Endothelial cell of umbilical vein (primary cell): ENCODE results near the gene BCL2A1. TPM values are rescaled to one million over a fixed set of nuclear protein-coding genes. Genes with fewer than 3 reads are reported as not detected.

ENCODE experiments used
- BruUV-seq: library from RNA; stranded (reverse); fragments of 400-500 nt; replicated peaks from 2 replicates; lab custom pipeline; 2021; lab: Mats Ljungman, UMichigan
- CTCF ChIA-PET: fragments of 300-600, 350-600 bp; sonication (Branson Sonifier 250); formaldehyde crosslinking; loops from one replicate; lab custom pipeline; 2021; ENCODE audit warnings: antibody characterized with exemption, inconsistent platforms; lab: Charles Lee
- POLR2A ChIA-PET: fragments of 300-600, 350-600 bp; sonication (Branson Sonifier 250); formaldehyde crosslinking; loops from one replicate; lab custom pipeline; 2021; ENCODE audit warnings: antibody characterized with exemption, inconsistent platforms; lab: Charles Lee
- DNase-seq: peaks from one replicate; pipeline ENCODE4 v3.0.0-alpha.2; 2011; ENCODE audit warnings: low read depth, low spot score
- FAIRE-seq: peaks from 2 replicates; lab custom pipeline; 2011; peaks lifted over from hg19 to GRCh38; lab: Jason Lieb, UNC
- H2AFZ ChIP-seq: 2 replicates; pipeline ENCODE4 v1.6.0; 2012; ENCODE audit warnings: low read depth, low read length, control low read depth, inconsistent platforms
- H3K27ac ChIP-seq: 2 replicates; pipeline ENCODE4 v1.5.1; 2011; ENCODE audit warnings: low read depth, mild to moderate bottlenecking, control low read depth, low read length, moderate library complexity; ENCODE audit not compliant: insufficient read depth
- H3K27me3 ChIP-seq, 2 experiments: 2 replicates each; pipeline versions ENCODE4 v1.6.0 to v1.6.1; 2011; ENCODE audit warnings: low read length in 2 of 2, mixed read lengths in 1 of 2; ENCODE audit not compliant: control insufficient read depth in 2 of 2, insufficient read depth in 2 of 2
- H3K36me3 ChIP-seq, 2 experiments: 2 replicates in 1 of 2; 3 replicates in 1 of 2; pipeline ENCODE4 v1.5.1; 2011; ENCODE audit warnings: low read length in 2 of 2, mild to moderate bottlenecking in 1 of 2, moderate library complexity in 1 of 2; ENCODE audit not compliant: control insufficient read depth in 2 of 2, insufficient read depth in 2 of 2; ENCODE audit errors: extremely low read depth in 1 of 2
- H3K4me1 ChIP-seq: 3 replicates; pipeline ENCODE4 v1.5.1; 2011; ENCODE audit warnings: mild to moderate bottlenecking, low read length; ENCODE audit not compliant: control insufficient read depth, insufficient read depth; ENCODE audit errors: extremely low read depth
- H3K4me2 ChIP-seq: 2 replicates; pipeline ENCODE4 v1.6.1; 2011; ENCODE audit warnings: low read length, control low read depth, mixed read lengths; ENCODE audit not compliant: insufficient read depth
- H3K4me3 ChIP-seq, 3 experiments: fragments of 200-600 bp in 1 of 3; sonication (generic), shearing (Covaris generic) in 1 of 3; replicated peaks in 1 of 3; 2 replicates each; pipeline ENCODE4 v1.5.1; 2011 to 2016; ENCODE audit warnings: control low read depth in 3 of 3, low read length in 3 of 3, mild to moderate bottlenecking in 2 of 3, inconsistent platforms in 1 of 3, low read depth in 1 of 3, moderate library complexity in 1 of 3; ENCODE audit not compliant: insufficient read depth in 1 of 3
- H3K79me2 ChIP-seq: 2 replicates; pipeline ENCODE4 v1.6.0; 2012; ENCODE audit warnings: low read length, inconsistent platforms; ENCODE audit not compliant: control insufficient read depth, insufficient read depth
- H3K9ac ChIP-seq: replicated peaks from 2 replicates; pipeline ENCODE3; 2011; ENCODE audit warnings: low read length, control low read depth; ENCODE audit not compliant: insufficient read depth; ENCODE audit errors: extremely low read depth
- H3K9me1 ChIP-seq: replicated peaks from 3 replicates; pipeline ENCODE4 v1.6.0; 2011; ENCODE audit warnings: mild to moderate bottlenecking, low read length; ENCODE audit not compliant: control insufficient read depth, insufficient read depth; ENCODE audit errors: extremely low read depth
- H3K9me3 ChIP-seq: replicated peaks from 2 replicates; pipeline ENCODE4 v1.5.1; 2012; ENCODE audit warnings: low read length, inconsistent platforms; ENCODE audit not compliant: control insufficient read depth, insufficient read depth
- H4K20me1 ChIP-seq: replicated peaks from 2 replicates; pipeline ENCODE3; 2011; ENCODE audit warnings: mild to moderate bottlenecking, low read length; ENCODE audit not compliant: control insufficient read depth, insufficient read depth; ENCODE audit errors: extremely low read depth
- EZH2 ChIP-seq: IDR thresholded peaks from 2 replicates; pipeline ENCODE4 v1.6.1; 2012; ENCODE audit warnings: borderline replicate concordance, low read depth, mild to moderate bottlenecking, moderate library complexity, low read length, inconsistent platforms; ENCODE audit not compliant: severe bottlenecking
- FOS ChIP-seq: IDR thresholded peaks from 2 replicates; pipeline ENCODE4 v1.6.1; 2011; ENCODE audit warnings: mild to moderate bottlenecking, low read length, moderate library complexity, borderline replicate concordance; ENCODE audit not compliant: insufficient read depth
- GATA2 ChIP-seq: IDR thresholded peaks from 2 replicates; pipeline ENCODE4 v1.7.0; 2011; ENCODE audit warnings: low read depth, mild to moderate bottlenecking, moderate library complexity, mixed read lengths, low read length; ENCODE audit not compliant: insufficient read length, insufficient read depth
- JUN ChIP-seq: IDR thresholded peaks from 2 replicates; pipeline ENCODE4 v1.6.1; 2011; ENCODE audit warnings: borderline replicate concordance, low read depth; ENCODE audit not compliant: insufficient read length, insufficient read depth
- MYC ChIP-seq: IDR thresholded peaks from one replicate; pipeline ENCODE4 v1.6.1; 2011; ENCODE audit warnings: mild to moderate bottlenecking, low read depth, low read length
- POLR2A ChIP-seq: IDR thresholded peaks from 2 replicates; pipeline ENCODE4 v1.6.1; 2012; ENCODE audit warnings: low read depth, mild to moderate bottlenecking, control low read depth, low read length
- POLR2AphosphoS5 ChIP-seq: IDR thresholded peaks from 2 replicates; pipeline ENCODE4 v1.6.1; 2012; ENCODE audit warnings: low read depth, mild to moderate bottlenecking, control low read depth, low read length, moderate library complexity; ENCODE audit not compliant: insufficient read depth
- dilution Hi-C: fragments of 300-500 bp; cut with MboI; formaldehyde crosslinking; loops from one replicate; pipeline ENCODE4 v1.15.0; 2019; ENCODE audit warnings: low sequenced_read_pairs; ENCODE audit not compliant: extremely low pct_ligation_motif_present
- intact Hi-C: fragments of 100-400 bp; cut with micrococcal nuclease; formaldehyde crosslinking; loops from one replicate; pipeline ENCODE4 v1.10.0; 2022
- polyA plus RNA-seq, 4 experiments: library from polyadenylated mRNA; depleted of rRNA in 3 of 4; stranded (reverse) in 3 of 4; unstranded in 1 of 4; fragments of >200 nt; gene quantifications; 2 replicates each; pipeline versions ENCODE4 v1.2.1 to v1.2.3, GENCODE V29; 2011 to 2012; ENCODE audit warnings: missing spikeins in 1 of 4
- total RNA-seq: library from RNA; stranded (reverse); gene quantifications from 2 replicates; pipeline ENCODE4 v1.2.3, GENCODE V29; 2021
- TF ChIP-seq, protein P1 (sequence below): IDR thresholded peaks from 2 replicates; pipeline ENCODE4 v1.6.1; 2011; ENCODE audit not compliant: insufficient read depth, insufficient read length
- TF ChIP-seq, protein P2 (sequence below), 2 donors: IDR thresholded peaks; 1 replicate in 1 of 2; 2 replicates in 1 of 2; pipeline ENCODE4 v1.5.1; 2011; ENCODE audit warnings: low read length in 2 of 2, mild to moderate bottlenecking in 2 of 2, moderate library complexity in 2 of 2, control low read depth in 1 of 2, inconsistent platforms in 1 of 2, low read depth in 1 of 2; ENCODE audit not compliant: insufficient read depth in 1 of 2; ENCODE audit errors: extremely low read depth in 1 of 2

Gene BCL2A1
- total and polyA plus RNA-seq, 2 donors (not counting 3 experiments of a cell fraction or from before 2014, with no cell fraction given), result not detected

DNA sequence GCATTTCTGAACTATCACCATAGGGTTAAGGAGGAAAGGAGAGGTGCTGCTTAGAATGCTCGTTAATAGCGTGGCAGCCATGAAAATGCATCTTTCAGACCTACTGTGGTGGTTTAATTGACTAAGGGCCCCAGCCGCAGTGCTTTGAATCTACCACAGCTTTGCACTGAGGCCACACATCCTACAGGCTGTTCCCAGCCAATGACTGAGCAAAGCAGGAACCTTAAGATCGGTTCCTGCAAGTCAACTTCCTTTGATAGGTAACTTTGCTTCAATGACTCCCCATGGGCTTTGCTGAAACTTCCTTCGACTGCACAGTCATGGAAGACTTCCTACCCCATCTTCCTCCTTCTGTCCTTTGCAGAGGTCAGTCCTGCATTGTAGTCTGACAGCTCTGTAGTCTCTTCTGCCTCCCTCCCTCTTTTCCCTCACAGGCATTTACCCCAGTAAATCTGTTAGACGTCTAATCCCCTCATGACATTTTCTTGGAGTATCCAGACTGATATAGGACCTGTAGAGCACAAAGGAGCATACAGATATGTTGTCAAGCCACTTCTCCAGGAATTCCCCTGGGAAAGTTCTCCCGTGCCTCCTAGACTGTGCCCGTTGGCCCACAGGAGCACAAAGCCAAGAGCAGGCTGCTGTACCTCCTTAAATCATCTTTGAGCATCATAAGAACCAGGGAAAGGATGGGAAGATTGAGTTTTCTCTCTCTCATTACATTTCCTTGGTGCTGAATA is 2.6 kb upstream of the BCL2A1 start:
- Histone ChIP-seq H3K27ac (no peak overlapping the region), H3K9me1 (no peaks in the 10 kb centered on the region), H3K36me3 (no peaks in the 10 kb centered on the region), H4K20me1 (no peaks in the 10 kb centered on the region), H2AFZ (no peak overlapping the region), H3K4me1 (no peaks in the 10 kb centered on the region), H3K9me3 (no peaks in the 10 kb centered on the region), H3K4me3 (no peak overlapping the region), H3K4me2 (no peak overlapping the region), H3K9ac (no peak overlapping the region), H3K79me2 (no peaks in the 10 kb centered on the region), H3K27me3 (peaks cover 0 to 3% of the 10 kb centered on the region in 2 experiments)
- POLR2A ChIA-PET, result no interaction called here
- CTCF ChIA-PET, result interaction anchor here (0.9 kb wide), 1 partner anchor 120 kb away, joined by 3 read pairs; no protein-coding TSS in a partner anchor
- dilution Hi-C loops, result no loop called here
- FAIRE-seq, result no peak
- intact Hi-C loops, result no loop called here
- DNase-seq, result no peak
- BruUV-seq, result no TSS peak
- TF ChIP-seq POLR2A (no peak), FOS (no peak), MYC (no peak), EZH2 (no peak), JUN (no peak), POLR2AphosphoS5 (no peak), GATA2 (no peak)
- TF ChIP-seq, protein P1, sequence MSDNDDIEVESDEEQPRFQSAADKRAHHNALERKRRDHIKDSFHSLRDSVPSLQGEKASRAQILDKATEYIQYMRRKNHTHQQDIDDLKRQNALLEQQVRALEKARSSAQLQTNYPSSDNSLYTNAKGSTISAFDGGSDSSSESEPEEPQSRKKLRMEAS, result no peak
- TF ChIP-seq, protein P2, sequence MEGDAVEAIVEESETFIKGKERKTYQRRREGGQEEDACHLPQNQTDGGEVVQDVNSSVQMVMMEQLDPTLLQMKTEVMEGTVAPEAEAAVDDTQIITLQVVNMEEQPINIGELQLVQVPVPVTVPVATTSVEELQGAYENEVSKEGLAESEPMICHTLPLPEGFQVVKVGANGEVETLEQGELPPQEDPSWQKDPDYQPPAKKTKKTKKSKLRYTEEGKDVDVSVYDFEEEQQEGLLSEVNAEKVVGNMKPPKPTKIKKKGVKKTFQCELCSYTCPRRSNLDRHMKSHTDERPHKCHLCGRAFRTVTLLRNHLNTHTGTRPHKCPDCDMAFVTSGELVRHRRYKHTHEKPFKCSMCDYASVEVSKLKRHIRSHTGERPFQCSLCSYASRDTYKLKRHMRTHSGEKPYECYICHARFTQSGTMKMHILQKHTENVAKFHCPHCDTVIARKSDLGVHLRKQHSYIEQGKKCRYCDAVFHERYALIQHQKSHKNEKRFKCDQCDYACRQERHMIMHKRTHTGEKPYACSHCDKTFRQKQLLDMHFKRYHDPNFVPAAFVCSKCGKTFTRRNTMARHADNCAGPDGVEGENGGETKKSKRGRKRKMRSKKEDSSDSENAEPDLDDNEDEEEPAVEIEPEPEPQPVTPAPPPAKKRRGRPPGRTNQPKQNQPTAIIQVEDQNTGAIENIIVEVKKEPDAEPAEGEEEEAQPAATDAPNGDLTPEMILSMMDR (IDR thresholded peaks at IDR 0.05; ENCODE audit: extremely low read depth in 1 of 2, insufficient read depth in 1 of 2, low read depth in 1 of 2, low read length in 2 of 2), result no peak
